AG04449 (cell line): ENCODE data around the gene PRKAG2.
A peak's percentile ranks its signal among the peaks of the same experiment; 100 is the strongest.

ENCODE experiments used
- CTCF ChIA-PET: fragments of 350-600 bp; formaldehyde crosslinking; extraction: SDS; loops from one replicate; lab custom pipeline; 2021; ENCODE audit warnings: antibody characterized with exemption; lab: Yijun Ruan, JAX
- POLR2A ChIA-PET: fragments of 400-600, 350-600 bp; formaldehyde crosslinking; extraction: SDS; loops from one replicate; lab custom pipeline; 2020; ENCODE audit warnings: antibody characterized with exemption, inconsistent platforms; lab: Yijun Ruan, JAX
- DNase-seq: peaks from one replicate; pipeline ENCODE4 v3.0.0-alpha.2; 2010; ENCODE audit warnings: low read depth, low spot score
- H3K4me3 ChIP-seq: 2 replicates; pipeline ENCODE4 v1.5.1; 2011; ENCODE audit warnings: low read depth, mild to moderate bottlenecking, control low read depth, low read length
- TF ChIP-seq, protein P1 (sequence below): IDR thresholded peaks from one replicate; pipeline ENCODE4 v1.5.1; 2011; ENCODE audit warnings: mild to moderate bottlenecking, moderate library complexity, low read length, control low read depth, inconsistent platforms; ENCODE audit not compliant: insufficient read depth; ENCODE audit errors: missing control alignments

The PRKAG2 gene

DNA sequence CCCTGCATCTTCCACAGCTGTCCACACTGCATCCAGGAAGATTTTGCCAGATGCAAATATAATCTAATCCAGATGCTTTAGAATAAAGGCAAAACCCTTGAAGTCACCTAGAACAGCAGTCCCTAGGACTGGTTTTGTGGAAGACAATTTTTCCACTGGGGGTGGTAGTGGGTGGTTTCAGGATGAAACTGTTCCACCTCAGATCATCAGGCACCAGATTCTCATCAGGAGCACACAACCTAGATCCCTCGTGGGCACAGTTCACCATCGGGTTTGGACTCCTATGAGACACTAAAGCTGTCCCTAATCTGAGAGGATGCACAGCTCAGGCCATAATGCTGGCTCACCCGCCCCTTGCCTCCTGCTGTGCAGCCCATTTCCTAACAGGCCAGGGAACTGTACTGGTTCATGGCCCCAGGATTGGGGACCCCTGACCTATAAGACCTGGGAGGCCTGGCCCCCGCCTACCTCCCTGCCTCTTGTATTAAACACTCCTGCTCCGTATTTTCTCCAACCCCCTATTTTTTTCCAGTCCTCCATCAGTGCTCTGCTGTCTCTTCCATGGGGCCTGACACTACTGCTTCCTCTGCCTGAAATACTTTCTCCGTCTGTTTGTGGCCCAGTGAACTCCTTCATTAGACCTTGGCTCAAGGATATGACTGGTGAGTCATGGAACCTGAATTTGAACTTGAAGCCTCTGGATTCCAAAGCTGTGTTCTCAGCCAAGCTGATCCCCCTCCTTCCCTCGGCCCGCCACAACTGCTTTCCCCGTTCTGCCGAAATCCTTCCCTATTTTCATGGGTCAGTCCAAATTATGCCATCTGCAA lies 277.3 kb downstream of the PRKAG2 start:
- TF ChIP-seq, protein P1, sequence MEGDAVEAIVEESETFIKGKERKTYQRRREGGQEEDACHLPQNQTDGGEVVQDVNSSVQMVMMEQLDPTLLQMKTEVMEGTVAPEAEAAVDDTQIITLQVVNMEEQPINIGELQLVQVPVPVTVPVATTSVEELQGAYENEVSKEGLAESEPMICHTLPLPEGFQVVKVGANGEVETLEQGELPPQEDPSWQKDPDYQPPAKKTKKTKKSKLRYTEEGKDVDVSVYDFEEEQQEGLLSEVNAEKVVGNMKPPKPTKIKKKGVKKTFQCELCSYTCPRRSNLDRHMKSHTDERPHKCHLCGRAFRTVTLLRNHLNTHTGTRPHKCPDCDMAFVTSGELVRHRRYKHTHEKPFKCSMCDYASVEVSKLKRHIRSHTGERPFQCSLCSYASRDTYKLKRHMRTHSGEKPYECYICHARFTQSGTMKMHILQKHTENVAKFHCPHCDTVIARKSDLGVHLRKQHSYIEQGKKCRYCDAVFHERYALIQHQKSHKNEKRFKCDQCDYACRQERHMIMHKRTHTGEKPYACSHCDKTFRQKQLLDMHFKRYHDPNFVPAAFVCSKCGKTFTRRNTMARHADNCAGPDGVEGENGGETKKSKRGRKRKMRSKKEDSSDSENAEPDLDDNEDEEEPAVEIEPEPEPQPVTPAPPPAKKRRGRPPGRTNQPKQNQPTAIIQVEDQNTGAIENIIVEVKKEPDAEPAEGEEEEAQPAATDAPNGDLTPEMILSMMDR, result no peak
- ChIA-PET CTCF (interaction anchor here (0.9 to 2.2 kb wide), 13 partner anchors 7 to 158 kb away, joined by 3 to 22 read pairs (median 3); no protein-coding TSS in a partner anchor), POLR2A (interaction anchor here (0.7 to 0.8 kb wide), 2 partner anchors 128 to 153 kb away, joined by 3 to 4 read pairs; no protein-coding TSS in a partner anchor)
- peak overlapping the region; percentile 7; the same call in 1 of the 2 replicates for H3K4me3 ChIP-seq
- DNase-seq, result peak; percentile 80

DNA sequence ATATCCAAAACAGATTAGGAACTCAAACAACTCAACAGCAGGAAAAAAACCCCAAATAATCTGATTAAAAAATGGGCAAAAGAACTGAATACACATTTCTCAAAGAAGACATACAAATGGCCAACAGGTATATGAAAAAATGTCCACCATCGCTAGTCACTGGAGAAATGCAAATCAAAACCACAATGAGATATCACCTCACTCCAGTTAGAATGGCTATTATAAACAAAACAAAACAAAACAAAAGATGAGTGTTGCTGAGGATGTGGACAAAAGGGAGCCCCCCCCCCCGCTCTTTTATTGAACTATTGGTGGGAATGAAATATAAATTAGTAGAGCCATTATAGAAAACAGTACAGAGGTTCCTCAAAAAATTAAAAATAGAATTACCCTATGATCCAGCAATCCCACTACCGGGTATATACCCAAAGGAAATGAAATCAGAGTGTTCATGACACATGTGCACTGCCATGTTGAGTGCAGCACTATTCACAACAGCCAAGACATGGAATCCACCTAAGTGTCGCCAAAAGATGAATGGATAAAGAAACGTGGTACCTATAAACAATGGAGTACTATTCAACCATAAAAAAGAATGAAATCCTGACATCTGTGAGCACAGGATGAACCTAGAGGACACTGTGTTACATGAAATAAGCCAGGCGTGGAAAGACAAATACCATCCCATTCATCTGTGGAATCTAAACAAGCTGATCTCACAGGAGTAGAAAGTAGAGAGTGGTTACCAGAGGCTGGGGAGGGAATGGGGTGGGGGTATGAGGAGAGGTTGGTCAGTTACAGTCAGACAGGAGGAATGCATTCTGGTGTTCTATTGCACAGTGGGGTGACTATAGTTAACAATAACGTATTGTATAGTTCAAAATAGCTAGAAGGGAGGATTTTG lies 279.1 kb downstream of the PRKAG2 start:
- ChIA-PET CTCF (interaction anchor here (0.6 to 2.4 kb wide), 4 partner anchors 33 to 160 kb away, joined by 3 to 10 read pairs (median 3); no protein-coding TSS in a partner anchor), POLR2A (interaction anchor here (0.6 to 0.8 kb wide), 2 partner anchors 78 to 111 kb away, joined by 3 read pairs; no protein-coding TSS in a partner anchor)
- TF ChIP-seq, protein P1, result no peak
- no peak overlapping the region for H3K4me3 ChIP-seq
- peak; percentile 83 for DNase-seq

DNA sequence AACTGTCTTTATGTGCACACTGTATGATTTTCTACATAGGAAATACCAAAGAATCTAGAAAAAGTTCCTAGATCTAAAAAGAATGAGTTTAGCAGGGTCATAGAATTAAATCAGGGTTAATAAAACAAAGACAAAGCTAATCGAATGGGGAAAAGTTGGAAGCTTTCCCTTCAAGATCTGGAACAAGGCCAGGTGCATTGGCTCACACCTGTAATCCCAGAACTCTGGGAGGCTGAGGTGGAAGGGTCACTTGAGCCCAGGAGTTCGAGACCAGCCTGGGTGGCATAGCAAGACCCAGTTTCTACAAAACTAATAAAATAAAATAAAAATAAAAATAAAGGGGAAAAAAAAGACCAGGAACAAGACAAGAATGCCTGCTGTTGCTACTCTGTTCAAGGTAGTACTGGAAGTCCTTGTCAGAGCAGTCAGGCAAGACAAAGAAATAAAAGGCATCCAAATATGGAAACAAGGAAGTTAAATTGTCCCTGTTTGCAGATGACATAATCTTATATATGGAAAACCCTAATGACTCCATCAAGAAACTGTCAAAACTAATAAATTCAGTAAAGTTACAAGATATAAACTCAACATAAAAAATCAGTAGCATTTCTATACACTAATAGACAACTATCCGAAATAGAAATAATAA lies 281.1 kb downstream of the PRKAG2 start:
- ChIA-PET CTCF (interaction anchor here (0.7 to 2.4 kb wide), 7 partner anchors 34 to 162 kb away, joined by 3 to 10 read pairs (median 4); no protein-coding TSS in a partner anchor), POLR2A (no interaction called here)
- TF ChIP-seq, protein P1, result no peak
- DNase-seq, result no peak
- H3K4me3 ChIP-seq, result no peak overlapping the region

DNA sequence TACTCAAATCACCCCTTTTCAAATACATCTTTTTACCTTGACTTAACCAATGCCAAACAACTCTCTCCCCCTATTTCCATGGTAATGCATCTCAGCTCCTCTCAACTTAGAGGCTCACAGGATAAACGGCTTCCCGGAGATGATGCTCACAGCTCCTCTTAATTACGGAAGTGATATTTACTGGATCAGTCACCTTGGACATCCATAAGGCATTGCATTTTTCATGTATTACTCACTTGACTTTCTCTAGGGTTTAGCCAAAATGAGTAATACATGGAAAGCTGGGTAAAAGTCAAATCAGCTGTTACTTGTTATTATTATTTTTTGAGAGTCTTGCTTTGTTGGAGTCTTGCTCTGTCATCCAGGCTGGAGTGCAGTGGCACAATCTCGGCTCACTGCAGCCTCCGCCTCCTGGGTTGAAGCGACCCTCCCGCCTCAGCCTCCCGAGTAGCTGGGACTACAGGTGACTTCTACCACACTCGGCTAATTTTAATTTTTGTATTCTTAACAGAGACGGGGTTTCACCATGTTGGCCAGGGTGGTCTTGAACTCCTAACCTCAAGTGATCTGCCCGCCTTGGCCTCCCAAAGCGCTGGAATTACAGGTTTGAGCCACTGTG lies 283.9 kb downstream of the PRKAG2 start:
- ChIA-PET CTCF (interaction anchor here (0.6 to 2.0 kb wide), 8 partner anchors 7 to 190 kb away, joined by 3 to 7 read pairs (median 3); no protein-coding TSS in a partner anchor), POLR2A (interaction anchor here (0.7 to 1.3 kb wide), 3 partner anchors 39 to 161 kb away, joined by 3 to 5 read pairs (median 5); no protein-coding TSS in a partner anchor)
- TF ChIP-seq, protein P1, result no peak
- no peak overlapping the region for H3K4me3 ChIP-seq
- DNase-seq, result peak; percentile 95

DNA sequence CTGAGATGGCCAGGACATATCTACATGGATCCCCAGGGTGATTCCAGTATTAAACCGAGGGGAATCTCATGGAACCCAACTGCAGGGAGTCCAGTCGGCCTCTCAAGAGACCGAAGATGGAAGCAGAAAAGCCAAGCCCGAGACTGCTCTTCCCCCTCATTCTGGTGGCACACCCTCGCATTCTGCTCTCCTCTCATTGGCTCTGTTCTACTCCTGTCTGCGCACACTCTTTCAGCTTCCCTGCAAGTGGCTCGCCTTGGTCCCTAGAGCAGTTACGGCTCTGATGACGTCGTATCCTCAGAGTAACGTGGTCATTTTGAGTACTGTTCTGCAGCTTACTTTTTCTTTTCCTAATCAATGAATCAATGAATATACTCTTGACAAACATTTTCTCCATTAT lies 284.6 kb downstream of the PRKAG2 start:
- ChIA-PET CTCF (interaction anchor here (0.6 to 2.0 kb wide), 11 partner anchors 8 to 190 kb away, joined by 3 to 7 read pairs (median 3); no protein-coding TSS in a partner anchor), POLR2A (interaction anchor here (0.7 to 1.3 kb wide), 3 partner anchors 40 to 162 kb away, joined by 3 to 5 read pairs (median 5); no protein-coding TSS in a partner anchor)
- DNase-seq, result no peak
- H3K4me3 ChIP-seq, result no peak overlapping the region
- TF ChIP-seq, protein P1, result no peak
